Measurements from ENCODE around the gene GABARAPL1.

Gene GABARAPL1

GRCh38 chr12:10243818-10244520 is 31.3 kb downstream of the GABARAPL1 start:
- Histone ChIP-seq H3K9ac (ENCODE audit: low read depth, low read length, poor library complexity, severe bottlenecking) (peak overlapping the region; percentile 46), H3K36me3 (ENCODE audit: insufficient read depth, low read length) (no peaks in the 10 kb centered on the region), H3K4me2 (ENCODE audit: low read depth, low read length, poor library complexity, severe bottlenecking) (peak overlapping the region; percentile 75), H3K27me3 (ENCODE audit: insufficient read depth, low read length, poor library complexity, severe bottlenecking) (no peaks in the 10 kb centered on the region), H3K4me1 (ENCODE audit: insufficient read depth, low read length, poor library complexity, severe bottlenecking) (peaks cover 29% of the 10 kb centered on the region), H2AFZ (ENCODE audit: low read length) (no peak overlapping the region; the same call in 1 of the 2 replicates), H3K9me3 (ENCODE audit: insufficient read depth, low read depth, low read length) (no peaks in the 10 kb centered on the region), H3K9me2 (replicated peaks; ENCODE audit: low read depth, low read length) (no peaks in the 10 kb centered on the region), H4K20me1 (ENCODE audit: insufficient read depth, low read length, poor library complexity, severe bottlenecking) (no peaks in the 10 kb centered on the region), H3F3A (ENCODE audit: low read depth) (no peaks in the 10 kb centered on the region), H3K4me3 (ENCODE audit: low read length, poor library complexity, severe bottlenecking) (peak overlapping the region; percentile 66), H3K79me2 (ENCODE audit: insufficient read depth, low read length) (no peaks in the 10 kb centered on the region)
- TF ChIP-seq, protein P1, sequence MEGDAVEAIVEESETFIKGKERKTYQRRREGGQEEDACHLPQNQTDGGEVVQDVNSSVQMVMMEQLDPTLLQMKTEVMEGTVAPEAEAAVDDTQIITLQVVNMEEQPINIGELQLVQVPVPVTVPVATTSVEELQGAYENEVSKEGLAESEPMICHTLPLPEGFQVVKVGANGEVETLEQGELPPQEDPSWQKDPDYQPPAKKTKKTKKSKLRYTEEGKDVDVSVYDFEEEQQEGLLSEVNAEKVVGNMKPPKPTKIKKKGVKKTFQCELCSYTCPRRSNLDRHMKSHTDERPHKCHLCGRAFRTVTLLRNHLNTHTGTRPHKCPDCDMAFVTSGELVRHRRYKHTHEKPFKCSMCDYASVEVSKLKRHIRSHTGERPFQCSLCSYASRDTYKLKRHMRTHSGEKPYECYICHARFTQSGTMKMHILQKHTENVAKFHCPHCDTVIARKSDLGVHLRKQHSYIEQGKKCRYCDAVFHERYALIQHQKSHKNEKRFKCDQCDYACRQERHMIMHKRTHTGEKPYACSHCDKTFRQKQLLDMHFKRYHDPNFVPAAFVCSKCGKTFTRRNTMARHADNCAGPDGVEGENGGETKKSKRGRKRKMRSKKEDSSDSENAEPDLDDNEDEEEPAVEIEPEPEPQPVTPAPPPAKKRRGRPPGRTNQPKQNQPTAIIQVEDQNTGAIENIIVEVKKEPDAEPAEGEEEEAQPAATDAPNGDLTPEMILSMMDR (conservative IDR thresholded peaks at IDR 0.05; ENCODE audit: low read length) = no peak
- TF ChIP-seq EZH2phosphoT487 (IDR thresholded peaks at IDR 0.05; ENCODE audit: borderline replicate concordance) = no peak

DNA sequence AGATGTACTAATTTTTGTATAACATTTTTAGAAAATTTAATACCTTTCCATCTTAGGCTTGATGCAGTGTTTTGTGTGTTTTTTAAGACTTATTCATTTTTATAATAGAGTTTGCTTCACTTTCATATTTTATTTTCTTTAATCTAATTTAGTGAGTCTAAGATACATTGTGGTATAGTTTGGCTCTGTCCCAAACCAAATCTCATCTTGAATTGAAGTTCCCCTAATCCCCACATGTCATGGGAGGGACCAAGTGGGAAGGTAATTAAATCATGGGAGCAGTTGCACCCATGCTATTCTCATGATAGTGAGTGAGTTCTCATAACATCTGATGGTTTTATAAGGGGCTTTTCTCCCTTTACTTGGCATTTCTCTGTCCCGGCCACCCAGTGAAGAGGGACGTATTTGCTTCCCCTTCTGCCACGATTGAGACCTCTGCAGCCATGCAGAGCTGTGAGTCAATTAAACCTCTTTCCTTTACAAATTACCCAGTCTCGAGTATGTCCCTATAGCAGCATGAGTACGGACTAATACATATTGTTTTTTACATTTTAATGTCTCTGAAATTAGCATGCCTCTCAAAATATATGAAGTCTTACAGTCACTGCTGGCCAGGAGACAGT is 34.9 kb downstream of the GABARAPL1 start:
- no peak for TF ChIP-seq EZH2phosphoT487 (IDR thresholded peaks at IDR 0.05; ENCODE audit: borderline replicate concordance)
- TF ChIP-seq, protein P1 (conservative IDR thresholded peaks at IDR 0.05; ENCODE audit: low read length) = no peak
- Histone ChIP-seq H2AFZ (ENCODE audit: low read length) (no peak overlapping the region), H3F3A (ENCODE audit: low read depth) (no peaks in the 10 kb centered on the region), H3K9me3 (ENCODE audit: insufficient read depth, low read depth, low read length) (no peaks in the 10 kb centered on the region), H3K4me1 (ENCODE audit: insufficient read depth, low read length, poor library complexity, severe bottlenecking) (peaks cover 33% of the 10 kb centered on the region), H3K79me2 (ENCODE audit: insufficient read depth, low read length) (no peaks in the 10 kb centered on the region), H3K9ac (ENCODE audit: low read depth, low read length, poor library complexity, severe bottlenecking) (no peak overlapping the region), H3K4me2 (ENCODE audit: low read depth, low read length, poor library complexity, severe bottlenecking) (no peak overlapping the region), H3K9me2 (replicated peaks; ENCODE audit: low read depth, low read length) (no peaks in the 10 kb centered on the region), H3K27me3 (ENCODE audit: insufficient read depth, low read length, poor library complexity, severe bottlenecking) (no peaks in the 10 kb centered on the region), H3K4me3 (ENCODE audit: low read length, poor library complexity, severe bottlenecking) (no peak overlapping the region), H4K20me1 (ENCODE audit: insufficient read depth, low read length, poor library complexity, severe bottlenecking) (no peaks in the 10 kb centered on the region), H3K36me3 (ENCODE audit: insufficient read depth, low read length) (no peaks in the 10 kb centered on the region)

- Histone ChIP-seq H3K9ac (ENCODE audit: low read depth, low read length, poor library complexity, severe bottlenecking) (no peak overlapping the region), H3K79me2 (ENCODE audit: insufficient read depth, low read length) (no peaks in the 10 kb centered on the region), H3K4me1 (ENCODE audit: insufficient read depth, low read length, poor library complexity, severe bottlenecking) (peaks cover 21% of the 10 kb centered on the region), H4K20me1 (ENCODE audit: insufficient read depth, low read length, poor library complexity, severe bottlenecking) (no peaks in the 10 kb centered on the region), H3F3A (ENCODE audit: low read depth) (no peaks in the 10 kb centered on the region), H3K27me3 (ENCODE audit: insufficient read depth, low read length, poor library complexity, severe bottlenecking) (no peaks in the 10 kb centered on the region), H3K36me3 (ENCODE audit: insufficient read depth, low read length) (no peaks in the 10 kb centered on the region), H3K4me3 (ENCODE audit: low read length, poor library complexity, severe bottlenecking) (peak overlapping the region; percentile 54), H2AFZ (ENCODE audit: low read length) (no peak overlapping the region), H3K4me2 (ENCODE audit: low read depth, low read length, poor library complexity, severe bottlenecking) (peak overlapping the region; percentile 64), H3K9me3 (ENCODE audit: insufficient read depth, low read depth, low read length) (no peaks in the 10 kb centered on the region), H3K9me2 (replicated peaks; ENCODE audit: low read depth, low read length) (no peaks in the 10 kb centered on the region)
- TF ChIP-seq, protein P1 (conservative IDR thresholded peaks at IDR 0.05; ENCODE audit: low read length) = 0 out of 2 replicates have a peak, but pooled peaks have one; percentile 11
- no peak for TF ChIP-seq EZH2phosphoT487 (IDR thresholded peaks at IDR 0.05; ENCODE audit: borderline replicate concordance)
These were observed 37.2 kb downstream of the GABARAPL1 start for GRCh38 chr12:10249690-10250455.

Measured in Loucy (cell line).